ENCODE measurements around the gene PLEKHO2. TPM values are rescaled to one million over a fixed set of nuclear protein-coding genes. Genes with fewer than 3 reads are reported as not detected.

PLEKHO2 gene
- total RNA-seq, 1 experiment from 2014 or later = 7.9 TPM

DNA sequence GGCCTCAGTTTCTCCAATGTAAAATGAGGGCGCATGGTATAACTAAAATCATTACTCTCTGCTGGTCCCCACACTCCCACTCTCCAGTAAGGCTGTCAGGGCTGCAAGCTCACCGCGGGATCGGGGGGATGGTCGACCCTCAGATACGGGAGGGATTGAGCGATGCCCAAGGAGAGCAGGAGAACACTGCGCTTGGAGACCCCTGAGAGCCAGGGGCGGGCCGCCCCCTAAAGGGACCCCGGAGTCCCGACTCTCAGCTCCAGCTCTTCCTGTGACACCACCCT is 713 bp upstream of the PLEKHO2 start:
- Histone ChIP-seq H3K9me3 (ENCODE audit: insufficient read depth, low read depth) (no peaks in the 10 kb centered on the region), H4K20me1 (ENCODE audit: insufficient read depth) (no peaks in the 10 kb centered on the region), H3K4me2 (peak overlapping the region; percentile 83), H3K27ac (no peak overlapping the region), H2AFZ (peak overlapping the region; percentile 71; the same call in 1 of the 2 replicates), H3K9me2 (ENCODE audit: insufficient read depth) (no peaks in the 10 kb centered on the region), H3F3A (ENCODE audit: insufficient read depth, low read depth) (peaks cover 1% of the 10 kb centered on the region; the same call in 1 of the 2 replicates), H3K27me3 (ENCODE audit: insufficient read depth, low read depth) (no peaks in the 10 kb centered on the region), H3K36me3 (ENCODE audit: low read depth) (no peaks in the 10 kb centered on the region), H3K4me3 (peak overlapping the region; percentile 61), H3K4me1 (replicated peaks; ENCODE audit: insufficient read depth) (no peaks in the 10 kb centered on the region), H3K79me2 (ENCODE audit: low read depth) (no peaks in the 10 kb centered on the region)
- no peak for DNase-seq
- intact Hi-C loops (cut with micrococcal nuclease; ENCODE audit: unreplicated experiment) = loop anchor here (2.0 kb wide), 1 partner anchor 54 kb away; no protein-coding TSS in a partner anchor
- BruUV-seq (replicated peaks) = no TSS peak
- ChIA-PET CTCF (interaction anchor here (0.6 to 0.7 kb wide), 3 partner anchors 33 to 113 kb away, joined by 3 to 4 read pairs (median 3); no protein-coding TSS in a partner anchor), POLR2A (ENCODE audit: unreplicated experiment) (interaction anchor here (0.5 to 1.0 kb wide), 4 partner anchors 8 to 1432 kb away, joined by 3 to 6 read pairs (median 4); no protein-coding TSS in a partner anchor)
- no peak for TF ChIP-seq CTCF (conservative IDR thresholded peaks at IDR 0.05)
- TF ChIP-seq EZH2 (IDR thresholded peaks at IDR 0.05; ENCODE audit: low read depth) = no peak

GRCh38 chr15:64842096-64842939 is 603 bp downstream of the PLEKHO2 start:
- ChIA-PET POLR2A (ENCODE audit: unreplicated experiment) (interaction anchor here (0.7 kb wide), 1 partner anchor 78 kb away, joined by 3 read pairs; no protein-coding TSS in a partner anchor), CTCF (no interaction called here)
- H2AFZ ChIP-seq = peak overlapping the region; percentile 81
- no peak for TF ChIP-seq EZH2 (IDR thresholded peaks at IDR 0.05; ENCODE audit: low read depth)
- TF ChIP-seq CTCF (conservative IDR thresholded peaks at IDR 0.05) = no peak
- H3K27me3 ChIP-seq (ENCODE audit: insufficient read depth, low read depth) = no peaks in the 10 kb centered on the region
- H3K4me1 ChIP-seq (replicated peaks; ENCODE audit: insufficient read depth) = no peaks in the 10 kb centered on the region
- no peaks in the 10 kb centered on the region for H4K20me1 ChIP-seq (ENCODE audit: insufficient read depth)
- no peaks in the 10 kb centered on the region for H3K9me3 ChIP-seq (ENCODE audit: insufficient read depth, low read depth)
- DNase-seq = no peak
- BruUV-seq (replicated peaks) = TSS peak; percentile 61
- H3K27ac ChIP-seq = no peak overlapping the region
- intact Hi-C loops (cut with micrococcal nuclease; ENCODE audit: unreplicated experiment) = no loop called here
- H3K9me2 ChIP-seq (ENCODE audit: insufficient read depth) = no peaks in the 10 kb centered on the region
- H3K4me2 ChIP-seq = peak overlapping the region; percentile 75
- no peaks in the 10 kb centered on the region for H3F3A ChIP-seq (ENCODE audit: insufficient read depth, low read depth)
- H3K4me3 ChIP-seq = peak overlapping the region; percentile 59
- no peaks in the 10 kb centered on the region for H3K79me2 ChIP-seq (ENCODE audit: low read depth)
- no peaks in the 10 kb centered on the region for H3K36me3 ChIP-seq (ENCODE audit: low read depth)

DNA sequence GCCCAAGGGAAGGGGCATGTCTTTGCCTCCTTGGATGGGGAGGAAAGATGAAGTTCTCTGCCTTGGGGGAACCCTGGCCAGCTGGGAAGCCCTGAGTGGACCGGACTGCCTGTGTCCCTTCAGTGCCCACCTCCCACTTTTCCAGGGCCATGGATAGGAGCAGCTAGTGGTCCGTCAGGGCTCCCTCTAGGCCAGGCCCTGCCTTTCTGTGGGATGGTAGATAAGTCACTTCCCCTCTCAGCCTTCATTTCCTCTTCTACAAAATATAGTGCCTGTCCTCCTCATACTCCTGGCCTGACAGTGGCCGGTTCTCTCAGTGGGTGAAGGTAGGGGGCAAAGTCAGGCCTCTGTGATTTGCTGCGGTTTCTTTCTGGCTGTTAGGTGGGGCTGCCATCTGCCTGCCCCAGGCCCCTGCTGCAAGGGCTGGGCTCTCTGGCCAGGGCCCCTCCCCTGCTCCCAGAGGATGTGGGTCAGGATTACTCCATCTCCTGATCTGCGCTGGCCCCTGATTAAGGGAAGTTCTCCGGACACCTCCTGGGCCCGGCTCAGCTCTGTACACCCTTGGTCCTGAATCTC is 1.4 kb downstream of the PLEKHO2 start:
- no peaks in the 10 kb centered on the region for H3K27me3 ChIP-seq (ENCODE audit: insufficient read depth, low read depth)
- no peak overlapping the region for H3K4me3 ChIP-seq
- no peaks in the 10 kb centered on the region for H3K36me3 ChIP-seq (ENCODE audit: low read depth)
- TF ChIP-seq EZH2 (IDR thresholded peaks at IDR 0.05; ENCODE audit: low read depth) = no peak
- intact Hi-C loops (cut with micrococcal nuclease; ENCODE audit: unreplicated experiment) = no loop called here
- CTCF ChIA-PET = interaction anchor here (0.7 kb wide), 1 partner anchor 141 kb away, joined by 9 read pairs; no protein-coding TSS in a partner anchor
- BruUV-seq (replicated peaks) = no TSS peak
- no peaks in the 10 kb centered on the region for H4K20me1 ChIP-seq (ENCODE audit: insufficient read depth)
- peak overlapping the region; percentile 75; the same call in 1 of the 2 replicates for H3K4me2 ChIP-seq
- H3K9me3 ChIP-seq (ENCODE audit: insufficient read depth, low read depth) = no peaks in the 10 kb centered on the region
- no peaks in the 10 kb centered on the region for H3F3A ChIP-seq (ENCODE audit: insufficient read depth, low read depth)
- DNase-seq = no peak
- H3K9me2 ChIP-seq (ENCODE audit: insufficient read depth) = no peaks in the 10 kb centered on the region
- POLR2A ChIA-PET (ENCODE audit: unreplicated experiment) = interaction anchor here (0.7 kb wide), 1 partner anchor 77 kb away, joined by 3 read pairs; no protein-coding TSS in a partner anchor
- no peaks in the 10 kb centered on the region for H3K4me1 ChIP-seq (replicated peaks; ENCODE audit: insufficient read depth)
- H2AFZ ChIP-seq = no peak overlapping the region
- no peak overlapping the region for H3K27ac ChIP-seq
- H3K79me2 ChIP-seq (ENCODE audit: low read depth) = no peaks in the 10 kb centered on the region

Measured in PC-9 (cell line).